ENCODE data around the gene FAH.

- no peak for TF ChIP-seq GATA2 (IDR thresholded peaks at IDR 0.05; ENCODE audit: low read depth, low read length)
- TF ChIP-seq GATA3 (IDR thresholded peaks at IDR 0.05; ENCODE audit: low read depth, low read length): no peak
These were observed 62.1 kb downstream of the FAH start for GRCh38 chr15:80214910-80215309.

Measured in SH-SY5Y (cell line).